Glutamatergic neuron (in vitro differentiated cells): ENCODE results near the gene SPTLC3. TPM values are rescaled to one million over a fixed set of nuclear protein-coding genes. Genes with fewer than 3 reads are reported as not detected.
"Not testable (repeated sequence)": the region's sequence is repeated elsewhere in the genome, so short reads cannot be mapped to it uniquely, and the experiment has no call there.

Source experiments
- DNase-seq: peaks from one replicate; pipeline ENCODE4 v3.0.0; 2022
- H3K27ac Mint-ChIP-seq: one replicate; pipeline ENCODE4 v1.8.0; 2020; ENCODE audit warnings: mild to moderate bottlenecking, mixed read lengths, inconsistent platforms; ENCODE audit not compliant: unreplicated experiment
- H3K27me3 Mint-ChIP-seq: one replicate; pipeline ENCODE4 v1.8.0; 2020; ENCODE audit warnings: mild to moderate bottlenecking, moderate library complexity, mixed read lengths, inconsistent platforms; ENCODE audit not compliant: unreplicated experiment
- H3K36me3 Mint-ChIP-seq: one replicate; pipeline ENCODE4 v1.8.0; 2020; ENCODE audit warnings: mild to moderate bottlenecking, mixed read lengths, inconsistent platforms; ENCODE audit not compliant: unreplicated experiment
- H3K4me1 Mint-ChIP-seq: one replicate; pipeline ENCODE4 v1.8.0; 2020; ENCODE audit warnings: mild to moderate bottlenecking, low read depth, mixed read lengths, inconsistent platforms; ENCODE audit not compliant: unreplicated experiment
- H3K4me3 Mint-ChIP-seq: one replicate; pipeline ENCODE4 v1.8.0; 2020; ENCODE audit warnings: mild to moderate bottlenecking, mixed read lengths, inconsistent platforms; ENCODE audit not compliant: unreplicated experiment
- H3K9me3 Mint-ChIP-seq: one replicate; pipeline ENCODE4 v1.8.0; 2020; ENCODE audit warnings: mild to moderate bottlenecking, moderate library complexity, mixed read lengths, inconsistent platforms; ENCODE audit not compliant: unreplicated experiment
- total RNA-seq: library from RNA; stranded (reverse); fragmentation: NEBNext Ultra II Directional; extraction: Animal tissue kit (Norgen Biotek cat#: 25700); gene quantifications from one replicate; pipeline ENCODE4 v1.2.1, GENCODE V29; 2021; ENCODE audit not compliant: unreplicated experiment
- TF ChIP-seq, protein P1 (sequence below): fragments of 200-600 bp; sonication (generic); IDR thresholded peaks from one replicate; pipeline ENCODE4 v1.5.0; 2021; ENCODE audit not compliant: partially characterized antibody, unreplicated experiment

SPTLC3 gene
- total RNA-seq, 1 donor from 2014 or later, result not detected

- no peaks in the 10 kb centered on the region for H3K9me3 Mint-ChIP-seq
- H3K27ac Mint-ChIP-seq, result no peak overlapping the region
- H3K4me1 Mint-ChIP-seq, result no peaks in the 10 kb centered on the region
- no peak for DNase-seq
- H3K27me3 Mint-ChIP-seq, result peaks cover 2% of the 10 kb centered on the region
- no peak overlapping the region for H3K4me3 Mint-ChIP-seq
- TF ChIP-seq, protein P1, sequence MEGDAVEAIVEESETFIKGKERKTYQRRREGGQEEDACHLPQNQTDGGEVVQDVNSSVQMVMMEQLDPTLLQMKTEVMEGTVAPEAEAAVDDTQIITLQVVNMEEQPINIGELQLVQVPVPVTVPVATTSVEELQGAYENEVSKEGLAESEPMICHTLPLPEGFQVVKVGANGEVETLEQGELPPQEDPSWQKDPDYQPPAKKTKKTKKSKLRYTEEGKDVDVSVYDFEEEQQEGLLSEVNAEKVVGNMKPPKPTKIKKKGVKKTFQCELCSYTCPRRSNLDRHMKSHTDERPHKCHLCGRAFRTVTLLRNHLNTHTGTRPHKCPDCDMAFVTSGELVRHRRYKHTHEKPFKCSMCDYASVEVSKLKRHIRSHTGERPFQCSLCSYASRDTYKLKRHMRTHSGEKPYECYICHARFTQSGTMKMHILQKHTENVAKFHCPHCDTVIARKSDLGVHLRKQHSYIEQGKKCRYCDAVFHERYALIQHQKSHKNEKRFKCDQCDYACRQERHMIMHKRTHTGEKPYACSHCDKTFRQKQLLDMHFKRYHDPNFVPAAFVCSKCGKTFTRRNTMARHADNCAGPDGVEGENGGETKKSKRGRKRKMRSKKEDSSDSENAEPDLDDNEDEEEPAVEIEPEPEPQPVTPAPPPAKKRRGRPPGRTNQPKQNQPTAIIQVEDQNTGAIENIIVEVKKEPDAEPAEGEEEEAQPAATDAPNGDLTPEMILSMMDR, result no peak
- H3K36me3 Mint-ChIP-seq, result no peaks in the 10 kb centered on the region
Measured at GRCh38 chr20:12977328-12978125, 31.2 kb upstream of the SPTLC3 start.

GRCh38 chr20:12978126-12978394 is 30.7 kb upstream of the SPTLC3 start:
- no peak overlapping the region for H3K4me3 Mint-ChIP-seq
- no peaks in the 10 kb centered on the region for H3K9me3 Mint-ChIP-seq

GRCh38 chr20:12978613-12979495 is 29.9 kb upstream of the SPTLC3 start:
- H3K27ac Mint-ChIP-seq, result no peak overlapping the region
- DNase-seq, result no peak
- TF ChIP-seq, protein P1, result no peak
- H3K4me1 Mint-ChIP-seq, result no peaks in the 10 kb centered on the region
- H3K4me3 Mint-ChIP-seq, result no peak overlapping the region
- no peaks in the 10 kb centered on the region for H3K36me3 Mint-ChIP-seq
- H3K9me3 Mint-ChIP-seq, result no peaks in the 10 kb centered on the region
- peaks cover 2% of the 10 kb centered on the region for H3K27me3 Mint-ChIP-seq

More at GRCh38 chr20:12978126-12978394, 30.7 kb upstream of the SPTLC3 start:
- DNase-seq, result no peak
- Mint-ChIP-seq H3K36me3 (no peaks in the 10 kb centered on the region), H3K27ac (no peak overlapping the region), H3K4me1 (no peaks in the 10 kb centered on the region), H3K27me3 (peaks cover 2% of the 10 kb centered on the region)
- TF ChIP-seq, protein P1, result no peak

- not testable (repeated sequence) for H3K4me1 Mint-ChIP-seq, H3K4me3 Mint-ChIP-seq, H3K36me3 Mint-ChIP-seq, H3K9me3 Mint-ChIP-seq, DNase-seq, H3K27me3 Mint-ChIP-seq, H3K27ac Mint-ChIP-seq
Measured at GRCh38 chr20:12979713-12980112, 29.1 kb upstream of the SPTLC3 start.

DNA sequence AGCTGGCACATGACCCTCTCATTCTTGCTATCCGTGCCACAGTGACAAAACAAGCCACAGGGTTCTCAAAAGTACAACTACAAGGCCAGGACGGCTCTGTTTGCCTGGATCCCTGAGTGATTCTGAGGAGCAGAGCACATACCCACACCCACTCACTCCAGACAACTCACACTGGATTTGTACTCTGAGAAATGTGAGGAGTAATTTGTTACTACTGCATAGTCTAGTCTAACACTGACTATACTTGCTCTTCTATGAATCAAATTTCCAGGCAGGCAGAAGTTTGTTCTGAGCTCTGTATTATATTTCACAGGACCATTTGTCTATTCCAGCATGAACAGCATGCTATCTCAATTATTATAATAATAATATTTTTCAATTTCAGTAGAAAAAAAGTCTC is 26.7 kb upstream of the SPTLC3 start:
- H3K4me1 Mint-ChIP-seq, result no peaks in the 10 kb centered on the region
- no peak overlapping the region for H3K27ac Mint-ChIP-seq
- no peaks in the 10 kb centered on the region for H3K36me3 Mint-ChIP-seq
- H3K4me3 Mint-ChIP-seq, result no peak overlapping the region
- TF ChIP-seq, protein P1, result no peak
- no peaks in the 10 kb centered on the region for H3K9me3 Mint-ChIP-seq
- no peak for DNase-seq
- H3K27me3 Mint-ChIP-seq, result peaks cover under 1% of the 10 kb centered on the region
